Ishikawa (cell line): ENCODE results near the gene SST.

Source experiments
- CEBPB ChIP-seq: IDR thresholded peaks from 2 replicates; pipeline ENCODE4 v1.6.1; 2012
- CREB1 ChIP-seq: IDR thresholded peaks from 2 replicates; pipeline ENCODE4 v1.6.1; 2012; ENCODE audit warnings: low read depth
- EP300 ChIP-seq: IDR thresholded peaks from 2 replicates; pipeline ENCODE4 v1.6.1; 2012; ENCODE audit warnings: borderline replicate concordance
- FOXM1 ChIP-seq: IDR thresholded peaks from 2 replicates; pipeline ENCODE4 v1.6.1; 2012; ENCODE audit warnings: low read depth, borderline replicate concordance
- RAD21 ChIP-seq: IDR thresholded peaks from 2 replicates; pipeline ENCODE4 v1.6.1; 2012; ENCODE audit warnings: low read depth
- YY1 ChIP-seq: IDR thresholded peaks from 2 replicates; pipeline ENCODE4 v1.6.1; 2012; ENCODE audit warnings: low read depth
- TF ChIP-seq, protein P1 (sequence below): IDR thresholded peaks from 2 replicates; pipeline ENCODE4 v1.6.1; 2012

DNA sequence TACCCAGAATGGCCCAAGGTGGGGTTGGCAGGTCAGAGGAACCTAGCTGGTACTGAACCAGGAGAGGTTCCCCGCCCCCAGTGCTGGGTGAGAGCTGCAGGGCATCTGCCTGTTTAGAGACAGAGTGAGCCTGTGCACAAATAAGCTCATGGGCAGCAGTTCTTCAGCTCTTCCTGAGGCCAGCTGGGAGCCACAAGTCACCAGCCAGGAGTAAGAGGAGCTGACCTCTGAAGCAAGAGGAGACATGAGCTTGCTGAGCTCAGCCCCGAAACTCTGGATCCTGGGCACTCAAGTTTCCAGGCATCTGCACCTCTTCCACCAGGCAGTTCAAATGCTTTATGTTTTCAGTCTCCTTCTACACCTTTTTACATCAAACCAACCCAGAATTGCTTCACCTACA is 30.1 kb upstream of the SST start:
- no peak for TF ChIP-seq FOXM1
- no peak for TF ChIP-seq YY1
- TF ChIP-seq EP300: no peak
- TF ChIP-seq CREB1: no peak
- no peak for TF ChIP-seq RAD21
- TF ChIP-seq CEBPB: no peak
- TF ChIP-seq, protein P1, sequence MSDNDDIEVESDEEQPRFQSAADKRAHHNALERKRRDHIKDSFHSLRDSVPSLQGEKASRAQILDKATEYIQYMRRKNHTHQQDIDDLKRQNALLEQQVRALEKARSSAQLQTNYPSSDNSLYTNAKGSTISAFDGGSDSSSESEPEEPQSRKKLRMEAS: no peak
